ENCODE results near the gene FDX2.
A peak's percentile ranks its signal among the peaks of the same experiment; 100 is the strongest.
"Not testable (repeated sequence)": the region's sequence is repeated elsewhere in the genome, so short reads cannot be mapped to it uniquely, and the experiment has no call there.

Gene FDX2

DNA sequence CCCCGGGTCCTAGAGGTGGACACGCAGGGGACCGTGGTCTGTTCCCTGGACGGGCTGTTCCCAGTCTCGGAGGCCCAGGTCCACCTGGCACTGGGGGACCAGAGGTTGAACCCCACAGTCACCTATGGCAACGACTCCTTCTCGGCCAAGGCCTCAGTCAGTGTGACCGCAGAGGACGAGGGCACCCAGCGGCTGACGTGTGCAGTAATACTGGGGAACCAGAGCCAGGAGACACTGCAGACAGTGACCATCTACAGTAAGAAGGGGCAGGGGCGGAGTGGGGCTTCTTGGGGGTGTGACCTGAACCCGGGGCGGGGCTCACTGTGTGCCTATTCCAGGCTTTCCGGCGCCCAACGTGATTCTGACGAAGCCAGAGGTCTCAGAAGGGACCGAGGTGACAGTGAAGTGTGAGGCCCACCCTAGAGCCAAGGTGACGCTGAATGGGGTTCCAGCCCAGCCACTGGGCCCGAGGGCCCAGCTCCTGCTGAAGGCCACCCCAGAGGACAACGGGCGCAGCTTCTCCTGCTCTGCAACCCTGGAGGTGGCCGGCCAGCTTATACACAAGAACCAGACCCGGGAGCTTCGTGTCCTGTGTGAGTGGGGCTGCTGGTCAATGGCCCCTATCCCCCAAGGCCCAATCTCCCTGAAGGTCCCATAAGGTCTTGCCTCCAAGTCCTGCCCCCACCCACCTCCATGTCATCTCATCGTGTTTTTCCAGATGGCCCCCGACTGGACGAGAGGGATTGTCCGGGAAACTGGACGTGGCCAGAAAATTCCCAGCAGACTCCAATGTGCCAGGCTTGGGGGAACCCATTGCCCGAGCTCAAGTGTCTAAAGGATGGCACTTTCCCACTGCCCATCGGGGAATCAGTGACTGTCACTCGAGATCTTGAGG, 31.5 kb downstream of the FDX2 start:
- DNase-seq (ENCODE audit: low read depth), result no peak

DNA sequence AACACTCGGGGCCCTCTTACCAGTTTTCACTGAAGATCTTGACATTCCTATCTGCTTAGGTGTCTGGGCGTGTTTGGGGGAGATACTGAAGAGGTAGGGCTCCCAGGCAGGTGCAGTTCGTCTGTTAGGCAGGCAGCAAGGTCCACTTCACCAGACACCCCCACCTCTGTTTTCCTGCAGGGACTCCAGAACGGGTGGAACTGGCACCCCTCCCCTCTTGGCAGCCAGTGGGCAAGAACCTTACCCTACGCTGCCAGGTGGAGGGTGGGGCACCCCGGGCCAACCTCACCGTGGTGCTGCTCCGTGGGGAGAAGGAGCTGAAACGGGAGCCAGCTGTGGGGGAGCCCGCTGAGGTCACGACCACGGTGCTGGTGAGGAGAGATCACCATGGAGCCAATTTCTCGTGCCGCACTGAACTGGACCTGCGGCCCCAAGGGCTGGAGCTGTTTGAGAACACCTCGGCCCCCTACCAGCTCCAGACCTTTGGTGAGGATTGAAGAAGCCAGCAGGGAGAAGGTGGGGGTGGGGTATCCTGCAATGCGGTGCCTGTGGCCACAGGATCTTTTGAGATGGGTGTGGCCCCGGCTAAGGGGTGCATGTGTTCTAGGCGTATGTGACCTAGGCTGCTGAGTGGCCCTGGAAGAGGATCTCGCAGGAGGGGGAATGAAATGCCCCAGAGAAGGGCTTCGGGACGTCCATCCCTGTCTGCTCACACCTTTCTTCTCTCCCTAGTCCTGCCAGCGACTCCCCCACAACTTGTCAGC, 32.3 kb downstream of the FDX2 start:
- DNase-seq (ENCODE audit: low read depth), result no peak

DNA sequence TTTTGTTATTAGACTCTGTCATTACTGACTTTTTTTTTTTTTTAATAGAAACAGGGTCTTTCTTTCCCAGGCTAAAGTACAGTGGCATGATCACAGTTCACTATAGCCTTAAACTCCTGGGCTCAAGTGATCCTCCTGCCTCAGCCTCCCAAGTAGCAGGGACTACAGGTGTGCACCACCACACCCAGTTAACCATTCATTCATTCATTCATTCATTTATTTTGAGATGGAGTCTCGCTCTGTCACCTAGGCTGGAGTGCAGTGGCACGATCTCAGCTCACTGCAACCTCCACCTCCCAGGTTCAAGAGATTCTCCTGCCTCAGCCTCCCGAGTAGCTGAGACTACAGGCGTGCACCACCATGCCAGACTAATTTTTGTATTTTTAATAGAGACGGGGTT, 33.8 kb downstream of the FDX2 start:
- not testable (repeated sequence) for DNase-seq (ENCODE audit: low read depth)

DNA sequence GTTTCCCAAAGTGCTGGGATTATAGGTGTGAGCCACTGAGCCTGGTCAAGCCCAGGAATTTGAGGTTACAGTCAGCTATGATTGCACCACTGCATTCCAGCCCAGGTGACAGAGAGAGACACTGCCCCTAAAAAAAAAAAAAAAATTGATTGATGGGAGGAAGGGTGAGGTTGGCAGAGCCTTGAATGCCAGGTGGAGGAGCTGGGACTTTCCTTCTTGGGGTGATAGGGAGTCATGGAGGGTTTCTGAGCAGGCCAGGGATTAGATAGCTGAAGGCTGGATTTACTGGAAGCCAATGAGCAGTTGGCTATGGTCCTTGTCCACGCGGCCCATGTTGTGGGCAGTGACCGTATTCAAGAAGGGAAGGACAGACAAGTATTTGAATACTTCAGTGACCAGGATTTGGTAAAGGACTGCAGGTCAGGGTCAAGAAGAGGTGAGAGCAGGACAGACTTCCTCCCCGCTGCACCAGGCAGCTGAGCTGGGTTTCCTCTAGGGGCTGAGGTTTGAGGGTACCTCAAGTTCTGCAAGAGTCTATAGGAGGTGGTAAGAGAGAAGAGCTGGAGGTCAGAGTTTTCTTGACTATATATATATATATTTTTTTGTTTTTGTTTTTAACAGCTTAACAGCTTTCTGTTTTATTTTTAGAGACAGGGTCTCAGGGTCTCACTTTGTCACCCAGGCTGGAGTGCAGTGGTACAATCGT, 35.9 kb downstream of the FDX2 start:
- DNase-seq (ENCODE audit: low read depth), result no peak

DNA sequence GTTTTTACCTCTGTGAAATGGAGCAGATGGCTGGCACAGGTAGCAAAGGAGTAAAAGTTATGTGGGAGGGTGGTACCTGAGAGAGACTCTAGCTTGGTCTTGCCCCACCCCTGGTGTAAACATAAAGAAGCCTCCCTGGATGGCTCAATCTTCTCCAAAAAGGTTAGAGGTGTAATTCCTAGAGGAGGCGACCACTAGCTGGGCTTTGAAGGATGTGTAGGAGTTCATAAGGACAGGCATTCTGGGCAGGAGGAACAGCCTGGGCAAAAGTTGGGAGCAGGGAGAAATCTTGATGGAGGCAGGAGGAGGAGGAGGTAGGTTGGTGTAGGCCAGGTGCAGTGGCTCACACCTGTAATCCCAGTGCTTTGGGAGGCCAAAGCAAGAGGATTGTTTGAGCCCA, 36.9 kb downstream of the FDX2 start:
- DNase-seq (ENCODE audit: low read depth), result no peak

DNA sequence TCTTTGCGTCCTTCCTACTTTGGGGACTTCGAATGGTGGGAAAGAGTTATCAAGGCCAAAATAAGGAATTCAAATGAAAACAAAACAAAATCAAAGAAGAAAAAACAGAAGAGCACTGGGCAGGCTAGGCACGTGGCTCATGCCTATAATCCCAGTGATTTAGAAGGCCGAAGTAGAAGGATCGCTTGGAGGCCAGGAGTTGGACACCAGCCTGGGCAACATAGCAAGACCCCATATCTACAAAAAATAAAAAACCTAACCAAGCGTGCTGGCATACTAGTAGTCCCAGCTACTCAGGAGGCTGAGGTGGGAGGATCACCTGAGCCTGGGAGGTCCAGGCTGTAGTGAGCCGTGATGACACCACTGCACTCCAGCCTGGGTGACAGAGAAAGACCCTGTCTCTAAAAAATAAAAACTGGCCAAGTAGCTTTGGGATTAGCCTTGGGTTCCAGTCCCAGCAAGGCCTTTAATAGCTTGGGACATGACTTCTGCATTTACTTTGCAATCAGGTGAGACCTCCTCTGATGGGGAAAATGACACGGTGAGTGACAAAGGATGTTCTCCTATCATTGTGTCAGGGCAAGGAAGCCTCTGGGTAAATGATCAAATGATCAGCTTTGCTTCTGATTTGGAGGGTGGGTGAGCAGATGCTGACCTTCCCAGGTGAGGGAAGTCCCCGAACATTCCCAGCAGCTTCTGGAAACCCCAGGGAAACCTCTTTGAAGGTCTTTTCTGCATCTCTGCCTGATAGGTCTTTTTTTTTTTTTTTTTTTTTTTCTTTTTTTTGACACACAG, 37.8 kb downstream of the FDX2 start:
- DNase-seq (ENCODE audit: low read depth), result no peak

DNA sequence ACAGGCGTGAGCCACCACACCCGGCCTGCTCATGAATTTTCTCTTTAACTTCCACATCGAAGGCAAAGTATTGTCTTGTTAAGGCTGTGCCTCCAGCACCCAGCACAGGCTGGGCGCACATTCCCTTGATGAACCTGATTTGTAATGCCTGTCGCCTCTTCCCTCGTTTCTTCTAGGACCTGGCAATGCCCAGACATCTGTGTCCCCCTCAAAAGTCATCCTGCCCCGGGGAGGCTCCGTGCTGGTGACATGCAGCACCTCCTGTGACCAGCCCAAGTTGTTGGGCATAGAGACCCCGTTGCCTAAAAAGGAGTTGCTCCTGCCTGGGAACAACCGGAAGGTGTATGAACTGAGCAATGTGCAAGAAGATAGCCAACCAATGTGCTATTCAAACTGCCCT, 41.2 kb downstream of the FDX2 start:
- no peak for DNase-seq (ENCODE audit: low read depth)

DNA sequence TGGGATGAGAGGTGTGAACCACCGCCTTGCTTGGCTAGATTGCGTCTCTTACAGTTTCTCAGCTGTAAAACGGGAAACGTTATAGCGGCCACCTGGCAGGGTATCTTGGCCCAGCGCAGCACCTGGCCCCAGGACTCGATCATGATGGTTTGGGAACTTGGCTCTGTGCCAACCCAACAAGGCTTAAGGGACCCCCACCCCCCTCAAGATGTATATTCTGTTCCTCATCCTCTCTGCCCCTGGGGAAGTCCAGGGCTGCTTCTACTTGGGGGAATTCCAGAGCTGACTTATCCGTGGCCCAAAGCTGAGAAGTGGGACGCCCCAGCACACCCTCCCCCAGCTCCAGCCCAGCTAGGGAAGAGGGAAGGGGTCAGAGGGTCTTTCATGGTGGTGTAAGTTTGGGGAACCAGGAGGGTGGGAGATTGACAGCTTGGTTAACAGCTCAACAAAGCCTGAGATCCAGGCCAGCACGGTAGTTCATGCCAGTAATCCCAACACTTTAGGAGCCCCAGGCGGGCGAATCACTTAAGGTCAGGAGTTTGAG, 44.2 kb downstream of the FDX2 start:
- DNase-seq (ENCODE audit: low read depth), result no peak

DNA sequence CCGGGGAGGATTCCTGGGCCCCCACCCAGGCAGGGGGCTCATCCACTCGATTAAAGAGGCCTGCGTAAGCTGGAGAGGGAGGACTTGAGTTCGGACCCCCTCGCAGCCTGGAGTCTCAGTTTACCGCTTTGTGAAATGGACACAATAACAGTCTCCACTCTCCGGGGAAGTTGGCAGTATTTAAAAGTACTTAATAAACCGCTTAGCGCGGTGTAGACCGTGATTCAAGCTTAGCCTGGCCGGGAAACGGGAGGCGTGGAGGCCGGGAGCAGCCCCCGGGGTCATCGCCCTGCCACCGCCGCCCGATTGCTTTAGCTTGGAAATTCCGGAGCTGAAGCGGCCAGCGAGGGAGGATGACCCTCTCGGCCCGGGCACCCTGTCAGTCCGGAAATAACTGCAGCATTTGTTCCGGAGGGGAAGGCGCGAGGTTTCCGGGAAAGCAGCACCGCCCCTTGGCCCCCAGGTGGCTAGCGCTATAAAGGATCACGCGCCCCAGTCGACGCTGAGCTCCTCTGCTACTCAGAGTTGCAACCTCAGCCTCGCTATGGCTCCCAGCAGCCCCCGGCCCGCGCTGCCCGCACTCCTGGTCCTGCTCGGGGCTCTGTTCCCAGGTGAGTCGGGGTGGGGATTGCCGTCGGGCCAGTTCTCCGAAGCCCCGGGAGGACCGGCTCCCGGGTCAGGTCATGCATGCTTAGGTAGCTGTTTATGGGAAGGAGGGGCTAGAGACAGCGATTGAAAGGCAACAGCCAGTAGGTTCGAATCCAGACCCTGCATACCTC, 45.0 kb downstream of the FDX2 start, which contains the start of gene ICAM1:
Gene ICAM1, plus strand, starts transcription at position 505 of the 779 bp plus-strand sequence. Its CDS starts 40 bp downstream, at position 545.
- no peak for DNase-seq (ENCODE audit: low read depth)

DNA sequence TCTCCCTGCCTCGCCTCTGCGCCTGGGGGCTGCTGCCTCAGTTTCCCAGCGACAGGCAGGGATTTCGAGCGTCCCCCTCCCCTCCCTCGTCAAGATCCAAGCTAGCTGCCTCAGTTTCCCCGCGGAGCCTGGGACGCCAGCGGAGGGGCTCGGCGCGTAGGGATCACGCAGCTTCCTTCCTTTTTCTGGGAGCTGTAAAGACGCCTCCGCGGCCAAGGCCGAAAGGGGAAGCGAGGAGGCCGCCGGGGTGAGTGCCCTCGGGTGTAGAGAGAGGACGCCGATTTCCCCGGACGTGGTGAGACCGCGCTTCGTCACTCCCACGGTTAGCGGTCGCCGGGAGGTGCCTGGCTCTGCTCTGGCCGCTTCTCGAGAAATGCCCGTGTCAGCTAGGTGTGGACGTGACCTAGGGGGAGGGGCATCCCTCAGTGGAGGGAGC, 45.6 kb downstream of the FDX2 start:
- no peak for DNase-seq (ENCODE audit: low read depth)

DNA sequence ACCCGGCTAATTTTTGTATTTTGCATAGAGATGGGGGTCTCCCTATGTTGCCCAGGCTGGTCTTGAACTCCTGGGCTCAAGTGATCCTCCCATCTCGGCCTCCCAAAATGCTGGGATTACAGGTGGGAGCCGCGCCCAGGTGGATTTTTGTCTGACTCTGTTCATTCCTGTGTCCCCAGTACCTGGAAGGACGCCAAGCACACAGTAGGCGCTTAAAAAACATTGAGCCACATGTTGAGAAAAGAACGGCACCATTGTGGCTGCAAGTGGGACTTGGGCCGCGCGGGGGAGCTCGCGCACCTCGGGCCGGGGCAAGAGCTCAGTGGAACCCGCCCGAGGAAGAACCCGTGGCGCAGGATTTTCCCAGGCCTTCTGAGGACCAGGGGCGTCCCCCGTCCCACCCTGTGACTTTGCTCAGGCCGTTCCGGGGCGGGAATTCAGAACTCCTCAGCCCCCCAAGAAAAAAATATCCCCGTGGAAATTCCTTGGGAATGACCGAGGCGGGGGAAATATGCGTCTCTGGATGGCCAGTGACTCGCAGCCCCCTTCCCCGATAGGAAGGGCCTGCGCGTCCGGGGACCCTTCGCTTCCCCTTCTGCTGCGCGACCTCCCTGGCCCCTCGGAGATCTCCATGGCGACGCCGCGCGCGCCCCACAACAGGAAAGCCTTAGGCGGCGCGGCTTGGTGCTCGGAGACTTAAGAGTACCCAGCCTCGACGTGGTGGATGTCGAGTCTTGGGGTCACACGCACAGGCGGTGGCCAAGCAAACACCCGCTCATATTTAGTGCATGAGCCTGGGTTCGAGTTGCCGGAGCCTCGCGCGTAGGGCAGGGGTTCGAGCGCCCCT, 46.3 kb downstream of the FDX2 start:
- peak; percentile 22 for DNase-seq (ENCODE audit: low read depth)

DNA sequence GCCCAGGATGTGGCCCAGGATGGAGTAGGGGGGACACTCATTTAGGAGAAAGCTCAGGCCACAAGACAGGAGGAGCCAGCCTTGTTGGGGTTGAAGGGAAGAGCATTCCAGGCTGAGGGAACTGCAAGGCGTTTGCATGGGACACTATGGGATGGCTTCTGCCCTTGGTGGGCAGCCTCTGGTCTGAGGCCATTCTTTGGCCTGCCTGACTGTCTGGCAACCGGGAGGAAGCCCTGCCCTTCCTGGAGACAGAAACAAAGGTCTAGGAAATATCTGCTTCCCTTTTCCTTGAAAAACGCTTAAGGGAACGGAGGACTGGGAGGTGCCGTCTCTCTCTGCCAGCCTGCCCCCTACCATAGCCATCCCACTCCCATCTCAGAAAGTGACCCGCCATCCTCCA, 47.7 kb downstream of the FDX2 start:
- DNase-seq (ENCODE audit: low read depth), result no peak

DNA sequence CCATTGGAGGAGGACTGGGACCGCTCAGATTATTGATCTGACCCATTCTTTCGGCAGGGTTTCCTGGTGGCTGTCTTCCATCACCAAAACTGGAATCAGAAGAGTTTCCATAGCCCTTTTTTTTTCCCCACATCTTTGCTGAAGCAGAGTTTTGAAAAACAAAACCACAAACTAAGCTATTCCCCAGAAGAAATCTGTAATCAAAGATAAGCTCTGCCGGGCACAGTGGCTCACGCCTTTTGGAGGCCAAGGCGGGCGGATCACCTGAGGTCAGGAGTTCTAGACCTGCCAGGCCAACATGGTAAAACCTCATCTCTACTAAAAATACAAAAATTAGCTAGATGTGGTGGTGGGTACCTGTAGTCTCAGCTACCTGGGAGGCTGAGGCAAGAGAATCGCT, 49.1 kb downstream of the FDX2 start:
- no peak for DNase-seq (ENCODE audit: low read depth)

DNA sequence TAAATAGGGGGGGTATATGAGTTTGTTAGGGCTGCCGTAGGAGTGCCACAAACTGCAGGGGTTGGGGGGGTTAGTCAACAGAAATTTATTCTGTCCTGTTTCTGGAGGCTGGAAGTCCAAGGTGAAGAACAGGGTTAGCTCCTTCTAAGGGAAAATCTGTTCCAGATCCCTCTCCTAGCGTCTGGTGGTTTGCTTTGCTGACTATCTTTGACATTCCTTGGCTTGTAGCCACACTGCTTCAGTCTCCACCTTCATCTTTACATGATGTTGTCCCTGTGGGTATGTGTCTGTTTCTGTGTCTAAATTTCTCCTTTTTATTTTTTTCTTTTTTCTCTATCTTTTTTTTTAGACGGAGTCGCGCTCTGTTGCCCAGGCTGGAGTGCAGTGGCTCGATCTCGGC, 53.0 kb downstream of the FDX2 start:
- DNase-seq (ENCODE audit: low read depth), result no peak

DNA sequence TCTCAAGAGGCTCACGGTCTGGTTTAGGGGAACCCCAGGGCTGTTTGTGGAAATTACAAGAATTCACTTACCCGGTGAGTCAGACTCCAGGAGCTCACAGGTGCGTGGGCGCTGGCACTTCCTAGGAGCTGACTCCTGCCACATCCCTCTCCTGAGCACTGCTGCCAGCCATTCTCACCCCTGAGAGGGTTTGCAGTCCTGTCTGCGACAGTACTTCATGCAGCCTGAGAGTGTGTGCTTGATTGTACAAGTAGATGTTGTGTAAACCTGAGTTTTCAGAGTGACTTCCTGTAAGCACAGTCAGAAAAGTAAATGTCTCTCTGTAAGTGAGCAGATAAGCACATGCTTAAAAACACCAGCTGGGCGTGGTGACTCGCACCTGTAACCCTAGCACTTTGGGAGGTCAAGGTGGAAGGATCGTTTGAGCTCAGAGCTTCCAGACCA, 55.7 kb downstream of the FDX2 start:
- no peak for DNase-seq (ENCODE audit: low read depth)

Data from fibroblast of the conjunctiva (primary cell).